Measurements from ENCODE around the gene ATXN2. TPM values are rescaled to one million over a fixed set of nuclear protein-coding genes. Genes with fewer than 3 reads are reported as not detected.
"Not testable (repeated sequence)": the region's sequence is repeated elsewhere in the genome, so short reads cannot be mapped to it uniquely, and the experiment has no call there.

The ATXN2 gene
- total RNA-seq, 1 donor from 2014 or later, result 69.4 TPM

- Mint-ChIP-seq H3K4me3 (ENCODE audit: unreplicated experiment) (no peak overlapping the region), H3K27me3 (ENCODE audit: unreplicated experiment) (no peaks in the 10 kb centered on the region), H3K4me1 (ENCODE audit: unreplicated experiment) (no peaks in the 10 kb centered on the region), H3K27ac (ENCODE audit: unreplicated experiment) (no peak overlapping the region), H3K9me3 (ENCODE audit: unreplicated experiment) (no peaks in the 10 kb centered on the region), H3K36me3 (ENCODE audit: low read depth, unreplicated experiment) (peaks cover 5% of the 10 kb centered on the region)
- TF ChIP-seq CTCF (IDR thresholded peaks at IDR 0.05; ENCODE audit: unreplicated experiment), result no peak
- DNase-seq (ENCODE audit: low spot score), result no peak
These were observed 79.2 kb downstream of the ATXN2 start for GRCh38 chr12:111519937-111520336.

GRCh38 chr12:111519083-111519482, 80.0 kb downstream of the ATXN2 start:
- DNase-seq (ENCODE audit: low spot score), result no peak

GRCh38 chr12:111507719-111508118, 91.4 kb downstream of the ATXN2 start:
- peak overlapping the region; percentile 63 for H3K4me3 Mint-ChIP-seq (ENCODE audit: unreplicated experiment)
- H3K4me1 Mint-ChIP-seq (ENCODE audit: unreplicated experiment); H3K27me3 Mint-ChIP-seq (ENCODE audit: unreplicated experiment); H3K9me3 Mint-ChIP-seq (ENCODE audit: unreplicated experiment); H3K27ac Mint-ChIP-seq (ENCODE audit: unreplicated experiment); DNase-seq (ENCODE audit: low spot score): not testable (repeated sequence)
- H3K36me3 Mint-ChIP-seq (ENCODE audit: low read depth, unreplicated experiment), result peaks cover 29% of the 10 kb centered on the region

More at GRCh38 chr12:111519083-111519482, 80.0 kb downstream of the ATXN2 start:
- TF ChIP-seq CTCF (IDR thresholded peaks at IDR 0.05; ENCODE audit: unreplicated experiment), result no peak
- H3K4me3 Mint-ChIP-seq (ENCODE audit: unreplicated experiment), result no peak overlapping the region
- no peaks in the 10 kb centered on the region for H3K27me3 Mint-ChIP-seq (ENCODE audit: unreplicated experiment)
- H3K27ac Mint-ChIP-seq (ENCODE audit: unreplicated experiment), result no peak overlapping the region
- no peaks in the 10 kb centered on the region for H3K36me3 Mint-ChIP-seq (ENCODE audit: low read depth, unreplicated experiment)
- no peaks in the 10 kb centered on the region for H3K4me1 Mint-ChIP-seq (ENCODE audit: unreplicated experiment)
- H3K9me3 Mint-ChIP-seq (ENCODE audit: unreplicated experiment), result no peaks in the 10 kb centered on the region

GRCh38 chr12:111507258-111507657, 91.9 kb downstream of the ATXN2 start:
- H3K9me3 Mint-ChIP-seq (ENCODE audit: unreplicated experiment); H3K4me3 Mint-ChIP-seq (ENCODE audit: unreplicated experiment); H3K27me3 Mint-ChIP-seq (ENCODE audit: unreplicated experiment); DNase-seq (ENCODE audit: low spot score); H3K27ac Mint-ChIP-seq (ENCODE audit: unreplicated experiment); H3K4me1 Mint-ChIP-seq (ENCODE audit: unreplicated experiment): not testable (repeated sequence)
- H3K36me3 Mint-ChIP-seq (ENCODE audit: low read depth, unreplicated experiment), result peaks cover 29% of the 10 kb centered on the region

GRCh38 chr12:111506260-111506659, 92.9 kb downstream of the ATXN2 start:
- no peak overlapping the region for H3K4me3 Mint-ChIP-seq (ENCODE audit: unreplicated experiment)
- no peaks in the 10 kb centered on the region for H3K4me1 Mint-ChIP-seq (ENCODE audit: unreplicated experiment)
- no peak for TF ChIP-seq CTCF (IDR thresholded peaks at IDR 0.05; ENCODE audit: unreplicated experiment)
- no peaks in the 10 kb centered on the region for H3K27me3 Mint-ChIP-seq (ENCODE audit: unreplicated experiment)
- no peaks in the 10 kb centered on the region for H3K9me3 Mint-ChIP-seq (ENCODE audit: unreplicated experiment)
- H3K27ac Mint-ChIP-seq (ENCODE audit: unreplicated experiment), result no peak overlapping the region
- H3K36me3 Mint-ChIP-seq (ENCODE audit: low read depth, unreplicated experiment), result peaks cover 29% of the 10 kb centered on the region
- DNase-seq (ENCODE audit: low spot score), result no peak

- H3K9me3 Mint-ChIP-seq (ENCODE audit: unreplicated experiment), result no peaks in the 10 kb centered on the region
- H3K4me3 Mint-ChIP-seq (ENCODE audit: unreplicated experiment), result no peak overlapping the region
- peaks cover 32% of the 10 kb centered on the region for H3K36me3 Mint-ChIP-seq (ENCODE audit: low read depth, unreplicated experiment)
- DNase-seq (ENCODE audit: low spot score), result no peak
- no peak overlapping the region for H3K27ac Mint-ChIP-seq (ENCODE audit: unreplicated experiment)
- no peaks in the 10 kb centered on the region for H3K4me1 Mint-ChIP-seq (ENCODE audit: unreplicated experiment)
- no peaks in the 10 kb centered on the region for H3K27me3 Mint-ChIP-seq (ENCODE audit: unreplicated experiment)
- no peak for TF ChIP-seq CTCF (IDR thresholded peaks at IDR 0.05; ENCODE audit: unreplicated experiment)
These were observed 93.5 kb downstream of the ATXN2 start for GRCh38 chr12:111505601-111506036.

Measured in endothelial cell (in vitro differentiated cells).